ENCODE data around the gene ZNF766. TPM values are rescaled to one million over a fixed set of nuclear protein-coding genes. Genes with fewer than 3 reads are reported as not detected.

The ZNF766 gene
- total RNA-seq, 1 donor from 2014 or later = 26.2 TPM

Small RNA genes lying within 50 kb of the gene (microRNA-seq; reads per million reads assigned to microRNA genes)
- gene MIR643 (3.2 reads per million, percentile 6 among the genes with 10 or more reads in this experiment), gene MIR6801 (0.88 reads per million)

Other genes starting within 250 kb of the ZNF766 start
- gene ZNF614, start 241.2 kb upstream of the ZNF766 start, total RNA-seq = 13.9 to 16.3 TPM (median 15.8 TPM) in 3 replicates
- gene ZNF432, start 220.7 kb upstream of the ZNF766 start, total RNA-seq = 23.3 to 25.9 TPM (median 23.7 TPM) in 3 replicates
- gene ZNF841, start 173.8 kb upstream of the ZNF766 start, total RNA-seq = 36.4 to 40.5 TPM (median 37.9 TPM) in 3 replicates
- gene ZNF616, start 129.6 kb upstream of the ZNF766 start, total RNA-seq = 19.1 to 21.7 TPM (median 19.8 TPM) in 3 replicates
- 17.4 to 21.2 TPM (median 19.1 TPM) in 3 replicates for gene ZNF836, start 98.0 kb upstream of the ZNF766 start, total RNA-seq
- 308 to 331 TPM (median 314 TPM) in 3 replicates for gene PPP2R1A, start 79.5 kb upstream of the ZNF766 start, total RNA-seq
- 16.3 to 18.0 TPM (median 18.0 TPM) in 3 replicates for gene ZNF480, start 27.6 kb downstream of the ZNF766 start, total RNA-seq
- gene ZNF610, start 66.7 kb downstream of the ZNF766 start, total RNA-seq = 14.2 to 16.0 TPM (median 14.2 TPM) in 3 replicates
- 17.4 to 18.7 TPM (median 18.7 TPM) in 3 replicates for gene ZNF880, start 100.3 kb downstream of the ZNF766 start, total RNA-seq
- gene ZNF528, start 128.3 kb downstream of the ZNF766 start, total RNA-seq = 10.8 to 12.7 TPM (median 11.8 TPM) in 3 replicates
- gene ZNF534, start 159.6 kb downstream of the ZNF766 start, total RNA-seq = not detected in 3 replicates
- gene ZNF578, start 184.0 kb downstream of the ZNF766 start, total RNA-seq = 0.34 to 0.69 TPM (median 0.56 TPM) in 3 replicates

All from mesothelial cell of epicardium (in vitro differentiated cells).